Mononuclear cell (primary cell): ENCODE data around the gene DCAF15. TPM values are rescaled to one million over a fixed set of nuclear protein-coding genes. Genes with fewer than 3 reads are reported as not detected.

Source experiments
- H3K27me3 ChIP-seq: 2 replicates; pipeline ENCODE4 v1.6.0; 2011; ENCODE audit warnings: low read length, control low read depth; ENCODE audit not compliant: insufficient read depth
- H3K4me1 ChIP-seq: 2 replicates; pipeline ENCODE4 v1.5.1; 2011; ENCODE audit warnings: mild to moderate bottlenecking, low read length, control low read depth; ENCODE audit not compliant: insufficient read depth
- H3K4me3 ChIP-seq: 2 replicates; pipeline ENCODE4 v1.5.1; 2011; ENCODE audit warnings: mild to moderate bottlenecking, low read length, moderate library complexity
- H3K9me3 ChIP-seq: 2 replicates; pipeline ENCODE4 v1.5.1; 2011; ENCODE audit warnings: low read depth, mild to moderate bottlenecking, control low read depth, low read length
- total RNA-seq: library from RNA; depleted of rRNA; stranded (reverse); fragments of >200 nt; gene quantifications from one replicate; pipeline ENCODE4 v1.2.3, GENCODE V29; 2012

DCAF15 gene
- total RNA-seq, 1 donor = 26.1 TPM

- H3K9me3 ChIP-seq = no peaks in the 10 kb centered on the region
These were observed 33.5 kb downstream of the DCAF15 start for GRCh38 chr19:13985771-13986347.

GRCh38 chr19:13986348-13986904 is 34.1 kb downstream of the DCAF15 start:
- no peaks in the 10 kb centered on the region for H3K9me3 ChIP-seq
- peaks cover 65% of the 10 kb centered on the region for H3K4me1 ChIP-seq
- H3K27me3 ChIP-seq = no peaks in the 10 kb centered on the region
- no peak overlapping the region for H3K4me3 ChIP-seq

More at GRCh38 chr19:13985771-13986347, 33.5 kb downstream of the DCAF15 start:
- H3K27me3 ChIP-seq = no peaks in the 10 kb centered on the region
- H3K4me3 ChIP-seq = no peak overlapping the region
- peaks cover 69% of the 10 kb centered on the region for H3K4me1 ChIP-seq

- Histone ChIP-seq H3K4me3 (no peak overlapping the region), H3K9me3 (no peaks in the 10 kb centered on the region), H3K4me1 (peaks cover 59% of the 10 kb centered on the region), H3K27me3 (no peaks in the 10 kb centered on the region)
These were observed 35.0 kb downstream of the DCAF15 start for GRCh38 chr19:13987101-13987890.

- Histone ChIP-seq H3K27me3 (no peaks in the 10 kb centered on the region), H3K4me3 (no peak overlapping the region), H3K9me3 (no peaks in the 10 kb centered on the region), H3K4me1 (peaks cover 41% of the 10 kb centered on the region)
These were observed 37.2 kb downstream of the DCAF15 start for GRCh38 chr19:13989487-13989886.

GRCh38 chr19:13990085-13990484 is 37.8 kb downstream of the DCAF15 start:
- H3K4me3 ChIP-seq = no peak overlapping the region
- H3K9me3 ChIP-seq = no peaks in the 10 kb centered on the region
- no peaks in the 10 kb centered on the region for H3K27me3 ChIP-seq
- peaks cover 35% of the 10 kb centered on the region for H3K4me1 ChIP-seq

- Histone ChIP-seq H3K9me3 (no peaks in the 10 kb centered on the region), H3K4me3 (no peak overlapping the region), H3K4me1 (peaks cover 16% of the 10 kb centered on the region), H3K27me3 (no peaks in the 10 kb centered on the region)
These were observed 39.7 kb downstream of the DCAF15 start for GRCh38 chr19:13992025-13992424.

GRCh38 chr19:13993590-13994300 is 41.4 kb downstream of the DCAF15 start:
- Histone ChIP-seq H3K4me1 (no peaks in the 10 kb centered on the region), H3K4me3 (no peak overlapping the region)

GRCh38 chr19:13995017-13995728 is 42.9 kb downstream of the DCAF15 start:
- H3K4me1 ChIP-seq = peaks cover under 1% of the 10 kb centered on the region
- no peaks in the 10 kb centered on the region for H3K27me3 ChIP-seq
- no peaks in the 10 kb centered on the region for H3K9me3 ChIP-seq
- no peak overlapping the region for H3K4me3 ChIP-seq

More at GRCh38 chr19:13993590-13994300, 41.4 kb downstream of the DCAF15 start:
- H3K27me3 ChIP-seq = no peaks in the 10 kb centered on the region
- no peaks in the 10 kb centered on the region for H3K9me3 ChIP-seq

GRCh38 chr19:13995878-13996765 is 43.8 kb downstream of the DCAF15 start:
- peaks cover 10% of the 10 kb centered on the region for H3K4me1 ChIP-seq
- H3K4me3 ChIP-seq = no peak overlapping the region
- no peaks in the 10 kb centered on the region for H3K27me3 ChIP-seq
- no peaks in the 10 kb centered on the region for H3K9me3 ChIP-seq

GRCh38 chr19:13996928-13997630 is 44.8 kb downstream of the DCAF15 start:
- H3K27me3 ChIP-seq = no peaks in the 10 kb centered on the region
- H3K9me3 ChIP-seq = no peaks in the 10 kb centered on the region
- H3K4me3 ChIP-seq = no peak overlapping the region
- H3K4me1 ChIP-seq = peaks cover 19% of the 10 kb centered on the region

GRCh38 chr19:13997631-13997962 is 45.3 kb downstream of the DCAF15 start:
- Histone ChIP-seq H3K27me3 (no peaks in the 10 kb centered on the region), H3K9me3 (no peaks in the 10 kb centered on the region), H3K4me1 (peaks cover 24% of the 10 kb centered on the region), H3K4me3 (no peak overlapping the region)

GRCh38 chr19:13998426-13998825 is 46.1 kb downstream of the DCAF15 start:
- Histone ChIP-seq H3K27me3 (no peaks in the 10 kb centered on the region), H3K4me3 (no peak overlapping the region), H3K4me1 (peaks cover 33% of the 10 kb centered on the region), H3K9me3 (no peaks in the 10 kb centered on the region)

- Histone ChIP-seq H3K9me3 (no peaks in the 10 kb centered on the region), H3K27me3 (no peaks in the 10 kb centered on the region), H3K4me3 (no peak overlapping the region), H3K4me1 (peaks cover 39% of the 10 kb centered on the region)
These were observed 46.8 kb downstream of the DCAF15 start for GRCh38 chr19:13999085-13999484.
